PC-9 (cell line): ENCODE measurements around the gene LCN10. TPM values are rescaled to one million over a fixed set of nuclear protein-coding genes. Genes with fewer than 3 reads are reported as not detected.

Source experiments
- BruUV-seq: library from RNA; stranded (reverse); fragments of 400-500 nt; replicated peaks from 2 replicates; lab custom pipeline; 2021; lab: Mats Ljungman, UMichigan
- CTCF ChIA-PET: fragments of 300-600 bp; sonication (Branson Sonifier 250); formaldehyde crosslinking; loops from one replicate; lab custom pipeline; 2022; ENCODE audit warnings: antibody characterized with exemption; lab: Charles Lee
- POLR2A ChIA-PET: fragments of 300-600 bp; sonication (Branson Sonifier 250); formaldehyde crosslinking; loops from one replicate; lab custom pipeline; 2022; ENCODE audit warnings: antibody characterized with exemption; ENCODE audit not compliant: unreplicated experiment; lab: Charles Lee
- DNase-seq, 2 experiments: peaks; one replicate each; pipeline versions ENCODE4 v3.0.0 to v3.0.0-alpha.2; 2015 to 2022; ENCODE audit warnings: mixed read lengths in 1 of 2
- H2AFZ ChIP-seq: fragments of 200-600 bp; sonication (generic); 2 replicates; pipeline ENCODE4 v1.8.1; 2017; ENCODE audit warnings: antibody characterized with exemption
- H3F3A ChIP-seq: fragments of 200-600 bp; sonication (generic); 2 replicates; pipeline ENCODE4 v1.8.1; 2017; ENCODE audit warnings: antibody characterized with exemption, mild to moderate bottlenecking, low read depth; ENCODE audit not compliant: insufficient read depth
- H3K27ac ChIP-seq: fragments of 200-600 bp; sonication (generic); 2 replicates; pipeline ENCODE4 v1.6.1; 2016; ENCODE audit warnings: mixed run types
- H3K27me3 ChIP-seq: fragments of 200-600 bp; sonication (generic); 2 replicates; pipeline ENCODE4 v1.6.1; 2016; ENCODE audit warnings: low read depth, mixed run types; ENCODE audit not compliant: insufficient read depth
- H3K36me3 ChIP-seq: fragments of 200-600 bp; sonication (generic); 2 replicates; pipeline ENCODE4 v1.6.1; 2016; ENCODE audit warnings: low read depth, mixed run types
- H3K4me1 ChIP-seq: fragments of 200-600 bp; sonication (generic); replicated peaks from 2 replicates; pipeline ENCODE4 v1.6.1; 2016; ENCODE audit warnings: mixed run types; ENCODE audit not compliant: insufficient read depth
- H3K4me2 ChIP-seq: fragments of 200-600 bp; sonication (generic); 2 replicates; pipeline ENCODE4 v1.6.1; 2017; ENCODE audit warnings: mixed run types
- H3K4me3 ChIP-seq: fragments of 200-600 bp; sonication (generic); 2 replicates; pipeline ENCODE4 v1.6.1; 2016; ENCODE audit warnings: mixed run types
- H3K79me2 ChIP-seq: fragments of 200-600 bp; sonication (generic); 2 replicates; pipeline ENCODE4 v1.6.1; 2017; ENCODE audit warnings: low read depth, mixed run types
- H3K9me2 ChIP-seq: fragments of 200-600 bp; sonication (generic); 2 replicates; pipeline ENCODE4 v1.8.1; 2017; ENCODE audit warnings: mild to moderate bottlenecking; ENCODE audit not compliant: insufficient read depth
- H3K9me3 ChIP-seq: fragments of 200-600 bp; sonication (generic); 2 replicates; pipeline ENCODE4 v1.8.1; 2016; ENCODE audit warnings: low read depth; ENCODE audit not compliant: insufficient read depth
- H4K20me1 ChIP-seq: fragments of 200-600 bp; sonication (generic); 2 replicates; pipeline ENCODE4 v1.8.1; 2017; ENCODE audit not compliant: insufficient read depth
- CTCF ChIP-seq: fragments of 200-600 bp; sonication (generic); conservative IDR thresholded peaks from 2 replicates; pipeline ENCODE4 v1.6.1; 2017; ENCODE audit warnings: mixed run types, antibody characterized with exemption, mild to moderate bottlenecking, moderate library complexity
- EZH2 ChIP-seq: fragments of 200-600 bp; sonication (generic); IDR thresholded peaks from 2 replicates; pipeline ENCODE4 v1.8.0; 2017; ENCODE audit warnings: antibody characterized with exemption, low read depth
- intact Hi-C: fragments of 100-400 bp; cut with micrococcal nuclease; formaldehyde crosslinking; loops from one replicate; pipeline ENCODE4 v1.10.0; 2022; ENCODE audit not compliant: unreplicated experiment
- total RNA-seq: library from RNA; stranded (reverse); gene quantifications from 2 replicates; pipeline ENCODE4 v1.2.3, GENCODE V29; 2021

The LCN10 gene
- total RNA-seq, 1 experiment from 2014 or later, result 0.94 TPM

GRCh38 chr9:136759001-136759400 is 16.3 kb upstream of the LCN10 start:
- H4K20me1 ChIP-seq, result no peaks in the 10 kb centered on the region
- no peaks in the 10 kb centered on the region for H3K4me1 ChIP-seq
- H3K27ac ChIP-seq, result no peak overlapping the region
- no peak overlapping the region for H2AFZ ChIP-seq
- H3K27me3 ChIP-seq, result peaks cover 20% of the 10 kb centered on the region; the same call in 1 of the 2 replicates
- no peaks in the 10 kb centered on the region for H3K9me3 ChIP-seq
- H3K4me3 ChIP-seq, result no peak overlapping the region
- H3K9me2 ChIP-seq, result no peaks in the 10 kb centered on the region
- ChIA-PET POLR2A (no interaction called here), CTCF (no interaction called here)
- intact Hi-C loops, result no loop called here
- H3K79me2 ChIP-seq, result no peaks in the 10 kb centered on the region
- no TSS peak for BruUV-seq
- H3K4me2 ChIP-seq, result no peak overlapping the region
- no peaks in the 10 kb centered on the region for H3F3A ChIP-seq
- no peak for DNase-seq
- TF ChIP-seq CTCF (no peak), EZH2 (no peak)
- no peaks in the 10 kb centered on the region for H3K36me3 ChIP-seq

- Histone ChIP-seq H3K9me3 (0 out of 2 replicates have a peak, but pooled peaks cover 2% of the 10 kb centered on the region), H4K20me1 (no peaks in the 10 kb centered on the region), H3K4me2 (no peak overlapping the region), H2AFZ (no peak overlapping the region), H3K9me2 (no peaks in the 10 kb centered on the region), H3K27me3 (peaks cover 32% of the 10 kb centered on the region), H3K27ac (no peak overlapping the region), H3K79me2 (no peaks in the 10 kb centered on the region), H3K4me3 (no peak overlapping the region), H3K4me1 (no peaks in the 10 kb centered on the region), H3F3A (no peaks in the 10 kb centered on the region), H3K36me3 (no peaks in the 10 kb centered on the region)
- DNase-seq, result no peak
- CTCF ChIA-PET, result interaction anchor here (0.6 kb wide), 1 partner anchor 479 kb away, joined by 3 read pairs; no protein-coding TSS in a partner anchor
- intact Hi-C loops, result no loop called here
- TF ChIP-seq CTCF (no peak), EZH2 (no peak)
- BruUV-seq, result no TSS peak
- POLR2A ChIA-PET, result interaction anchor here (0.7 kb wide), 1 partner anchor 479 kb away, joined by 3 read pairs; no protein-coding TSS in a partner anchor
These were observed 15.0 kb upstream of the LCN10 start for GRCh38 chr9:136757751-136758140.

- Histone ChIP-seq H3K9me2 (no peaks in the 10 kb centered on the region), H3K9me3 (peaks cover 4% of the 10 kb centered on the region; the same call in 1 of the 2 replicates), H3F3A (no peaks in the 10 kb centered on the region), H2AFZ (no peak overlapping the region), H3K4me3 (no peak overlapping the region), H3K27ac (no peak overlapping the region), H3K4me1 (no peaks in the 10 kb centered on the region), H3K36me3 (no peaks in the 10 kb centered on the region), H3K79me2 (no peaks in the 10 kb centered on the region), H4K20me1 (no peaks in the 10 kb centered on the region), H3K27me3 (peaks cover 34% of the 10 kb centered on the region), H3K4me2 (no peak overlapping the region)
- intact Hi-C loops, result no loop called here
- ChIA-PET POLR2A (interaction anchor here (0.7 kb wide), 1 partner anchor 479 kb away, joined by 3 read pairs; no protein-coding TSS in a partner anchor), CTCF (interaction anchor here (0.6 kb wide), 1 partner anchor 479 kb away, joined by 3 read pairs; no protein-coding TSS in a partner anchor)
- TF ChIP-seq EZH2, result no peak
- no peak for TF ChIP-seq CTCF
- DNase-seq, result no peak
- no TSS peak for BruUV-seq
These were observed 14.6 kb upstream of the LCN10 start for GRCh38 chr9:136757328-136757727.
